HG02571 (cell line): ENCODE results near the gene C19orf47.
A peak's percentile ranks its signal among the peaks of the same experiment; 100 is the strongest.

Experiments
- ATAC-seq: cut with Tn5 transposase; IDR thresholded peaks from one replicate; pipeline ENCODE4 v1.9.1; 2021; ENCODE audit warnings: mild to moderate bottlenecking, moderate library complexity; ENCODE audit not compliant: unreplicated experiment

Gene C19orf47, protein sequence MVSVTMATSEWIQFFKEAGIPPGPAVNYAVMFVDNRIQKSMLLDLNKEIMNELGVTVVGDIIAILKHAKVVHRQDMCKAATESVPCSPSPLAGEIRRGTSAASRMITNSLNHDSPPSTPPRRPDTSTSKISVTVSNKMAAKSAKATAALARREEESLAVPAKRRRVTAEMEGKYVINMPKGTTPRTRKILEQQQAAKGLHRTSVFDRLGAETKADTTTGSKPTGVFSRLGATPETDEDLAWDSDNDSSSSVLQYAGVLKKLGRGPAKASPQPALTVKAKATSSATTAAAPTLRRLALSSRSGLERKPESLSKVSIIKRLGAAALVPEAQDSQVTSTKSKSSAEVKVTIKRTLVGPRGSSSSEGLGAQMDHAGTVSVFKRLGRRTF

DNA sequence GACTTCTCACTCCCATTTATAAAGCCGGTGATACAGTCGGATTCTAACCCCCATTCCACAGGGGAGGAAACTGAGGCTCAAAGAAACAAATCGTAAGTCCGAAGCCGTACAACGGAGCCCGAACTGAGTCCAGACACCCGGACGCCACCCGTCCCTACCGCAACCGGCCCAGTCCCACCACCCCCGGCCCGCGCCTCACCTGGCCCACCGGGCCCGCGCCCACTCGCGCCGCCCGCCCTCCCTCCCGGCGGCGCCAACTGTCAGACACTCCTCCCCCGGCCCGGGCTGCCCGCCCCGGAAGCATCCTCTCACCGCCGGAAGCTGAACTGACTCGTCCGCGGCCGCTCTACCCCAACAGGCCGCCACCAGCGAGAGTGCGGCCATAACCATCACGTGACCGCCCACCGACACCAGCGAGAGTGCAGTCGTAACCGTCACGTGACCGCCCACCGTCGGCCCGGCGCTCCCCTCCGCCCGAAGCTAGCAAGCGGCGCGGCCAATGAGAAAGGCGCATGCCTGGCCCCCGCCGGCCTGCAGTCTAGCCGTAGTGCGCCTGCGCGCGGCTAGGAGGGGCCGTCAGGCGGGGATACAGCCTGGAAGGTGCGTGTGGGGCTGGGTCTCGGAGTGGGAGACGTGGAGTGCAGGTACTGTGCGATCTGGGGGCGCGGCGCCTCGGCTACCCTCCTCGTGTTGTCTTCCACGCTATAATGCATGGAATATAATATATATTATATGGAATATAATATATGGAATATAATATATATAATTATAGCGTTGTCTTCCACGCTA, at the start of gene C19orf47, which contains the start of gene PLD3:
TSS of gene C19orf47 (minus strand) at position 273 of the 789 bp plus-strand sequence. CDS start 6,540 bp downstream, outside the sequence.
TSS of gene PLD3 (plus strand) at position 571 of the 789 bp plus-strand sequence. CDS start 17,789 bp downstream, outside the sequence.
- ATAC-seq: peak; percentile 96

DNA sequence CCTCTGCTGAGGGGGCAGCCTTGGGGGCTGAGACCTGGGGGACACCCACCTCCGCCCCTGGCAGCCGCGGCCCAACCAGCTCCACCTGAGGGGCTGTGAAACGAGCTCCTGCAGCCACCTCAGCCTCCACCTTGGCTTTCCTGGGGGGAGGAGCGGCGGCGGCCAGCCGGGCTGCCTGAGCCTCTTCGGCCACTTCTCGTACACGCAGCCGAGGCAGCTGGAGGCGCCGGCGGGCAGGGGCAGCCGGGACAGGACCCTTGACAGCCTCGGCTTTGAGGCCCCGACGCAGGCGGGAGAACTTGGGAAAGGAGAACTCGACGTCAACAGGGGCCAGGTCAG, 49.3 kb upstream of the C19orf47 start:
- no peak for ATAC-seq

DNA sequence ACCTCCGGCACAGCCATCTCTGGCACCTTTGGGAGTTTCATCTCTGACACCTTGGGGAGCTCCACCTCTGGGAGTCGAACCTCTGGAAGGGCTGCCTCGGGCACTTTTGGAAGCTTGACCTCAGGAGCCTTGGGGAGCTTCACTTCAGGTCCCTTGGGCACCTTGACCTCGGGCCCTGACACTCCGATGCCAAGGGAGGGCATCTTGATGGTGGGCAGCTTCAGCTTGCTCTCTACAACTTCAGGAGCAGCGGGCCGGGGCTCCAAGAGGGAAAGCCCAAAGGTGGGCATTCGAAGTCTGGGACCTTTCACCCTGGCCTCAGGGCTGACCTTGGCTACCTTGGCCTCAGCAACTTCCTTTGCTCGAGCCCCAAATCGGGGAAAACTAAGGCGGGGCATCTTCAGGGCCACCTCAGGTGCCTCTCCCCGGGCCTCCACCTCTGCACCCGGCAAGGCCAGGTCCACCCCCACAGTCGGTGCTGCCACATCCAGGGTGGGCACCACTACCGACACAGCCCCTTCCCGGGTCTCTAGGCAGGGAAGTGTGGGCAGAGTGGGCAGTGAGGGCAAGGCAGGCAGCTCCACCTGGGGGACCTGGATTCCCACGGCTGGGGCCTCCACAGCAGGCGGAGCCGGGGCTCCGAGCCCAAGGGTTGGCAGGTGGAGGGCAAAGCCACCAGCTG, 48.8 kb upstream of the C19orf47 start:
- no peak for ATAC-seq

DNA sequence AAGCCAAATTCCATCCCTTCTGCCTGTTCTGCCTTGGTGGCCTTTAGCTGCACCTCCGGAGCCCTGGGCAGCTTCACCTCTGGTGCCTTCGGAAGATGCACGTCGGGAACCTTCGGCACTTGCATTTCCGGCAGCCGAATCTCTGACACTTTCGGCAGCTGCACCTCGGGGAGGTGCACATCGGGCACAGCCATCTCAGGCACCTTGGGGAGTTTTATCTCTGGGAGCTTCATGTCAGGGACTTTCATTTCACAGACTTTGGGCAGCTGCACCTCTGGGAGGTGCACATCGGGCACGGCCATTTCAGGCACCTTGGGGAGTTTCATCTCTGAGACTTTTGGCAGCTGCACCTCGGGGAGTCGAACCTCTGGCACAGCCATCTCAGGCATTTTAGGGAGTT, 47.8 kb upstream of the C19orf47 start:
- no peak for ATAC-seq

DNA sequence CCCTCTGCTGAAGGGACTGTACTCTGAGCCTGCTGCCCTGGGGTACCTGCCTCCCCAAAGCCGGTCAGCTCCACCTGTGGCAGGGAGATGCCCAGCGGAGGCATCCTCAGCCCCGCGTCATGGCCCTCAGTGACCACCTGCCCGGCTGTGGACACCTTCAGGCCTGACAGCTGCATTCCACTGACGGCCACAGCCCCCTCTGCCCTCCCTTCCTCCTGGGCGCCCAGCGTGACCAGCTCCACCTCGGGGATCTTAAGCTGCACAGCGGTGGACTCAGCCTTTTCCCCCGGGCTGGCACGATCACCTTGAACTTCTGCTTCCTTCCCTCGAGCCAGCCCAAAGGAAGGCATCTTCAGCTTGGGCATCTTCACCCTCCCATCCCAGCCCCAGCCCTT, 46.6 kb upstream of the C19orf47 start:
- no peak for ATAC-seq

DNA sequence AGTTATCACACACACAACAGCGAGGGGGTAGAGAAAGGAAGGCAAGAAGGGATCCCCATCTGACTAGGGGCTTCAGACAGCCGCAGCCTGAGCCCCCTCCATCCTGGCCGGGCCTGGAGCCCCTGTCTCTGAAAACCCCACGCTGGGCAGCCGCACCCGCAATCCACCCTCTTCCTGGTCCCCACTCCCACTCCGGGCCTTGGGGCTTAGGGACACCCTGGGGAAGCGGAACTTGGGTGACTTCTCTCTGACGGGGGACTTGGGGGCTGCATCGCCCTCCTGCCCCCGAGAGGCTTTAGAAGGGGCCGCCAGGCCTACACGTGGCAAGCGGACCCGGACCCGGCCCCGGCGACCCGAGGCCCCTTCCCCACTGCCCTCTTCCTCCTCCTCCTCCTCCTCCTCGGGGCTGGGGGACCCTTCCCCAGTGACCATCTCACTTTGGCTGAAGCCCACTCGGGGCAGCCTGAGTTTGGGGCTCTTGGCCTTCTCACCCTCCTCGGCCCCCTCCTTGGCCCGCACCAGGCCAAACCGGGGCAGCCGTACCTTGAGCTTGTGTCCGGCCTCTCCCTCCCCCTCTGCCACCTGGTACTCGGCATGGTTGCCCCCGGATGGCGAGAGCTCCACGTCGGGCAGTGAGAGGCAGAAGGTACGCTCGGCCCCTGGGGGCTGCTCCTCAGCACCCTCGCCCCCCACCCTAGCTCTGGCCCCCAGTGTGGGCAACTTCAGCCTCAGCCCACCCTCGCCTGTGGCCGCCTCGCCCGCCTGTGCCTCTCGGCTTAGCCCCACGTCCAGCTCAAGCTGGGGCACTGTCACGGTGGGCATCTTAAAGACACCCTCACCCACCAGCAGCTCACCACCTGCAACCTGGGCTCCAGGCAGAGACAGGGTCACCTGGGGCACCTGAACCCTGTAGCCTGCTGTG, 46.0 kb upstream of the C19orf47 start:
- ATAC-seq: no peak

DNA sequence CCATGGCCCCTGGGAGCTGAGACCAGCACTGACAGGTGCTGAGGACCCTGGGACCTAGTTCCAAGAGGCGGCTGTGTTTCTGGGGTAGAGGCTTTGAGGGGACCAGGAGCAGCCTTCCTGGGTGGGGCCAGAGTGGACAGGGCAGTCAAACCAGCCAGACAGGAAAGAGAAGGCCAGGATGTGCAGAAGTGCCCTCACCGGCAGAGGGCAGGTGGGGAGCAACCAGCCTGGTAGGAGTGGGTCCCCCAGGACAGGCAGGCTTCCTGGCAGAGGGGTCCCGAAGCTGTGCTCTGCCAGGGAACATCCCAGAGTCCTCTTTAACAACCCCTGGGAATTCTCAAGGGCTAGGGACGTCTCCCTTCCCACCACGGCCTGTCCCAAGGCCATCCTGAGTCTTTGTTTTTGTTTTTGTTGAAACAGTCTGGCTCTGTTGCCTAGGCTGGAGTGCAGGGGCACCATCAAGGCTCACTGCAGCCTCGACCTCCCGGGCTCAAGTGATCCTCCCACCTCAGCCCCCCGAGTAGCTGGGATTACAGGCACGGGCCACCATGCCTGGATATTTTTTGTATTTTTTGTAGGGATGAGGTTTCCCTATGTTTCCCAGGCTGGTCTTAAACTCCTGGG, 44.8 kb upstream of the C19orf47 start:
- no peak for ATAC-seq

DNA sequence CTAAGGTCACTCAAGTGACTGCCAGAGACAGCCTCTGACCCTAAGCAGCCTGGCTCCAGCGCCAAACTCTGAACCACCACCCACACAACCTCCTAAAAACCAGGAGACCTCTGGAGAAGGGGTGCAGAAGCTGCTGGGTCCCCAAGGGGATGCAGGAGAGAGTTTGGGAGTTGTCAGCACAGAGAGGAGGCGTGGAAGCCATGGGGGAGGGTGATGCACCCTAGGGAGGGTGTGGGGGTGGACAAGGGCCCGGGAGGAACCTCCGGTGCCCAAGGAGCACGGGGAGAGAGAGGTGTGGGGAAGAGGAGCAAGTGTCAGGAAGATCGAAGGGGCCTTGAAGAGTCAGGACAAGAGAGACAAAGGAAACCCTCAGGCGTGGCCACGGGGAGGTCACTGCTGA, 43.9 kb upstream of the C19orf47 start:
- no peak for ATAC-seq

DNA sequence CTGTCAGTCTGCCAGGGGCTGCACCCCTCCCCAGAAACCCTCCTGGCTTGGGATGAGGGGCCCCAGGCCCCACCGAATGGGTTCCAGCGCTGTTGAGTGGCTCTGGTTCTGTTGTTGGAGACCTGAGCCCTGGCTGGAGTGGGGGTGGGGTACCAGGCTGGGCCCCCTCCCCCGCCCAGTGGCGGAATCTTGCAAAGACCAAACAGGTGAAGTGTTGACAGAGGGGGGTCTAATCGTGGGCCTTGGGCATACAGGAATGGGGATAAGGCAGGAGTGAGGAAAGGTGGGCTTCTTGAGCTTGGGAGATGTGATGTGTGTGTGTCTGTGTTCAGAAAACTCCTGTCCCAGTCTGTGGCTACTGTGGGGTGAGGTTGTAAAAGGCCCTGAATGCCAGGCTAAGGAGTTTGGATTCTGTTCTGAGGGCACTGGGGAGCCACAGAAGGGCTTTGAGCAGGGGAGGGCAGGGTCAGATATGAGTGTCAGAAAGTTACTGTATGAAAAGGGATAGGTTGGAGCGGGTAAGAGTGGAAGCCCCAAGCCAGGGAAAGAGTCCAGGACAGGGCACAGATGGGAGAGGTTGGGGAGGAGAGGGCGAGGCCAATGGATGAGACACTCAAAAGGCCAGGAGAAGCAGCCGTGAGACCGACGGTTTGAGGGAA, 42.0 kb upstream of the C19orf47 start, which contains the start of gene HIPK4:
TSS of gene HIPK4 (minus strand) at position 98 of the 659 bp plus-strand sequence. CDS start 279 bp downstream, outside the sequence.
- ATAC-seq: no peak

DNA sequence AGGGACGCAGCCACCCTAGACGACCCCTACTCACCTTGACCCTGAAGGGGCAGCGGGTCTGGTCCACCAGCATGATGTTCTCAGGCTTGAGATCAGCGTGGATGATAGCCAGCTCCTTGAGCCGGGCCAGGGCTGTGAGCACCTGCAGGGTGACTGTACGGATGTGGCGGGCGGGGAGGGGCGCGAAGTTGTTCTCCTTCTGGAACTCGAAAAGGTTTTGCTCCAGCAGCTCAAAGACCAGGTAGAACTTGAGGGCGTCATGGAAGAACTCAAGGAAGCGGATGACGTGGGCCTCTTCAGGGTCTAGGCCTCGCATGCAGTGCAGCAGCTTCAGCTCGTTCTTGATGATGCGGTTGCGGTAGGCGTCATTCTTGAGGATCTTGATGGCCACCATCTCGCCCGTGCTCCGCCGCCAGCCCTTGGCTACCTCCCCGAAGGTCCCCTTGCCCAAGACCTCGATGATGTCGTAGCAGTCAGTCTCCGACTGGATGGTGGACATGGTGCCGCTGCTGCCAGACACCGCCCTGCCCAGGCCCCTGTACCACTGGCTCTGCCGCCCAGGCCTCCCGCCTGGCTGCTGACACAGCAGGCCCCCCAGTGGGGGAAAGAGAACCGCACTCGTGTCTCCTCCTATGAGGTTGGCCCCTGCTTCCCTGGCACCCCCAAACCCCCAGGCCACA, 41.3 kb upstream of the C19orf47 start:
- ATAC-seq: no peak

DNA sequence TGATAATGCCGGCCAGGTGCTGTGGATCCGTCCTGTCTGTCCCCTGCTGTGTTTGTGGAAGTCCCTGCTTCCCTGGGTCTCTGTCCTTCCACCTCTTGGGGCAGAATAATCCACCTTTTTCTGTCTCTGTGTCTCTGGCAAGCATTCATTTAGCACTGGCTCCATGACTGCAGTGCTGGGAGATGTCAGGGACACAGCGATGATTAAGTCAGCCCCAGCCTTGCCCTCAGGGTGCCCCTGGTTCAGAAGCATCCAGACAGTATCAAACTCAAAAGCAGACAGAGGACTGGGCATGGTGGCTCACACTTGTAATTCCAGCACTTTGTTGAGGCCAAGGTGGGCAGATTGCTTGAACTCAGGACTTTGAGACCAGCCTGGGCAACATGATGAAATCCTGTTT, 40.3 kb upstream of the C19orf47 start:
- ATAC-seq: no peak

DNA sequence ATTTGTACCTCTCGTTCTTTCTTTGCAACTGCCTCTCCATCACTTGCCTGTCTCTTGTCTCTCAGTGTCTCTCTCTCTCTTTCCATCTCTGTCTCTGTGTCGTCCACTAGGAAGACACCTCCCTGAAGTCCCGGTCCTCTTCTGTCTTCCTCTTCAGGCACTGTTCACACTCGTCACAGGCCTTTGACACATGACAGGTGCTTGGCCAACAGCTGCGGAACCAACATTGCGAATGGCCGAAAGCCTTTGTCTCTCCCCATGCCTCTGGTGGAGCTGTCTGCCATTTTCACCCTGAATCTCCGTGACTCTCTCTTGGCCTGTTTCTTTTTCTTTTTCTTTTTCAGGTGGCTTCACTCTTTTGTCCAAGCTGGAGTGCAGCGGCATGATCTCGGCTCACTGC, 39.0 kb upstream of the C19orf47 start:
- no peak for ATAC-seq

DNA sequence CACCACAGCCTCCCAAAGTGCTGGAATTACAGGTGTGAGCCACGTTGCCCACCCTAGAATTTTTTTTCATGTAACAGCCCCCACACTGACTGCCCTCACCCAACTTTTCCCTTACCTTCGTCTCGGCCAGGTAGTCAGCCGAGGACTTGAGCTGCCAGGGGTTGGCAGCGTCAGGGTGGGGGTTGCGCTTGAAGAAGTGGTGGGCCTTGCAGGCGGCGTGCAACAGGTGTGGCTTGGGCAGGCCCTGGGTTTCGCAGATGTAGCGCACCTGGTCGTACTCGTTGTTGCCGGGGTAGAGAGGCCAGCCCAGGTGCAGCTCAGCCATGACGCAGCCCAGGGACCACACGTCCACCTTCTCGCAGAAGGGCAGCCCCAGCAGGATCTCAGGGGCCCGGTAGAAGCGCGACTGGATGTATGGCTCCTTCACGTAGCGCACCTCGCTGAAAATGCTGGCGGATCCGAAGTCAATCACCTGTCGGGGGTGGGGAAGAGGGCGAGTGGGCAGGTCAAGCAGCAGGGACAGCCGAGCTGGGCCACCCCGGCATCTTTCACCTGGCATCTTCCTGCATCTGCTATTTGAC, 35.6 kb upstream of the C19orf47 start:
- no peak for ATAC-seq

DNA sequence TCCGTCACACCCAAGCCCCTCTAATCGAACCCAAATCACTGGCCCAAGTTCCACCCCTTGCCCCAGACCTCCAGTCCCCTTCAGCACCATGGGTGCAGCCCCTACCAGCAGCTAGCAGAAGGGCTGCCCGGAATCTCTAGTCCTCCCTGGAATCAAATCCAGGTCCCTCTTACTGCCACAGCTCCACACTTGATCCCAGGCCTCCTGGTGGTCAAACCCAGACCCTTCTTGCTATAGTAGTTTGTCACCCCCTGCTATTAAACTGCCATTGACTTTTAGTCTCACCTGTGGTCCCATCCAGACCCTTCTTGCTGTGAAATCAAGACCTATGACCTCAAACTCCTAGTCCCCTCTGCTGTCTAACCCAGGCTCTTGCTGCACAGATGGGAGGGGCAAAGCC, 33.1 kb upstream of the C19orf47 start:
- no peak for ATAC-seq

DNA sequence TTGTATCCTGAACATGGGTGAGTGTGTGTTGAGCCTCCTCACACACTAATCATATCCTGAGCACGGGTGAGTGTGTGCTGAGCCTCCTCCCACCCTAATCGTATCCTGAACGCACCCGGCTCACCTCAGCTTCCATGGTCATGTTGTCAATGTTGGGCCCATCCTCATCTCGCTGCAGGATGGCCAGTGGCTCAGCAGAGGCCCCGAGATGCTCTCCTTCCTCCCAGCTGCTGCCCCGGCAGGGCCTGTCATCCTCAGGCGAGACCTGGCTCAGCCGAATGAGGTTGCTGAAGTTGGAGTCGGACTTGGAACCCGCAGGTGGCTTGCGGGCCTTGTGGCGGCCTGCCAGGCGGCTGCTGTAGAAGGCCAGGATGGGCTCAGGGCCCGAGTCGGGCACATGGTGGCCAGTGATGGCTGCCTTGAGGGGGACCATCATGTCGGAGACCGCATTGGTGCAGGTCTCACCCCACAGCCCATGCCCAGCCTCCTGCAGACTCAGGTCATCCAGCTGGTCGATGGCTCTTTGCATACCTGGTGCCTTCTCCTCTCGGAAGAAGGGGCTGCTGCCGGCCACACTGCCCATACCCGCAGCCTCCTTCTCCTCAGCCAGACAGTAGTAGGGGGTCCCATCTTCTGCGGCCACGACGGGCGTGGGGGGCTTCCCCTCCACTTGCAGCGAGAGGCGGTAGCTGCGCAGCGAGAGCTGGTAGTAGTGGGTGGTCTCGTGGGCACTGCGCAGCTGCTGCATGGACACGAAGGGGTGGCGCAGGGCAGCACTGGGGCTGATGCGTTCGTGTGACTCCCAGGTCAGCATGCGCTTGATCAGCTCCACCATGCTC, 32.2 kb upstream of the C19orf47 start:
- ATAC-seq: no peak

DNA sequence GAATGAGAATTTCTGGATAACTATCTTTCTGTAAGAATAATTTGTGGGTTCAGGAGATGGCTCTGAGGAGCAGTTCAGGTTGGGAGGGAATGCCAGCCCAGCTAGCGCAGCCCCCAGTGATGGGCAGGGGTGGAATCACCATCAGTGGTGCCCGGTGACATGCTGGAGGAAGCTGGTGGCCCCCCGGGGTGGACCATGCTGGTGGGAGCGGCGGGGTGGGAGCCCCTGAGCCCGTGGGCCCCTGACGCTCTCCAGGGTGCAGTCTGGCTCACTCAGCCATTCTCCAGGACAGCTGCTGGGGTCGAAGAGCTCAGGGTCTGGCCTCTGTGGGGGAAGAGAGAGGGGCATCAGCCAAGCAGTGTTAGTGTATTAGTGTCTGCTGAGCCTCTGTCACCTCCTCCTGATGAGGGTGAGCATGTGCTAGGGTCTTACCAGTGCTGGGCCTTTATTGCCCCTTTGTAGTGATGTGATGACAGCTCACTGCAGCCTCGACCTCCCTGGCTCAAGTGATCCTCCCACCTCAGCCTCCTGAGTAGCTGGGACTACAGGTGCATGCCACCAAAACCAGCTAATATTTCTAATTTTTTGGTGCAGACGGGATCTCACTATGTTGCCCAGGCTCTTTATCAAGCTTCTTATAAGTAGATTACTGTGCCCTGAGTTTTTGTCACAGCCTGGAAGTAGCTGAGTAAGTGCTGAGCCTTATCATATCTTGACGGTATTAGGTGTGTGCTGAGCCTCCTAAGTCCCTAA, 31.4 kb upstream of the C19orf47 start:
- no peak for ATAC-seq

DNA sequence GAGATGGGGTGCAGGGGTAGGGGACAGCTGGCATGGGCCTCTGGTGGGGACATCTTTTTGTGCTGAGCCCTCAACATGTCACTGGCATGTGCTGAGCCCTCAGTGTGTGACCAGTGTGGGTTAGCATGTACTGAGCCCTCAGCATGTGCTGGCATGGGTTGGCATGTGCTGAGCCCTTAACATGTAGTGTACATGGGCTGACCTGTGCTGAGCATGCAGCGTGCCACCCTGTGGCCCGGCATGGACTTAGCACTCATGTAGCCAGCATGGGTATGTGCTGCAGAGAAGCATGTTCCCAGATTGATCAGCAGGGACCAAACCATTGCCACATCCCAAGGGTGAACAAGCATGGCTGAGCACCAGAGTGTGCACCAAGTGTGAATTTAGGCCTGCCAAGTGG, 30.3 kb upstream of the C19orf47 start:
- no peak for ATAC-seq
